NCI-H524 (cell line): ENCODE data around the gene CD83.
A peak's percentile ranks its signal among the peaks of the same experiment; 100 is the strongest.
"Not testable (repeated sequence)": the region's sequence is repeated elsewhere in the genome, so short reads cannot be mapped to it uniquely, and the experiment has no call there.

Source experiments
- DNase-seq, 2 experiments: peaks; one replicate each; lab custom pipeline; 2025; lab: John Stamatoyannopoulos, UW

CD83 gene

DNA sequence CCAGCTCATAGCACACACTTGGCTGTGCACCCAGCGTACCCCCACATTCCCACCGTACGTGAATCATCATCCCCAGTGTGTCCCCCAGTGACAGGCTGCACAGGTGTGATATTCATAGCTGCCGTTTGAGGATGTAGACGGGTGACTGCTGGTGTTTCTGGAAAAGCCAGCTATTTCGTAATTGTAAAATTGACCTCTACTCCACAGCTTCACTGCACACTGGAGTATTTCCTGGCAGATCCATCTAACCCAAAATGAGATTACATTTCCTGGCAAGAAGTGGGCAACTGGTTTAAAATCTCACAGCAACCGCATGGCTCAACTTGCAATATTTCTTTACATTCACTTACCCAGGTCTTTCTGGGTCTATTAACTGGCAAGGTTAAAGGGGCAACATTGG, 30.3 kb downstream of the CD83 start:
- DNase-seq = no peak

DNA sequence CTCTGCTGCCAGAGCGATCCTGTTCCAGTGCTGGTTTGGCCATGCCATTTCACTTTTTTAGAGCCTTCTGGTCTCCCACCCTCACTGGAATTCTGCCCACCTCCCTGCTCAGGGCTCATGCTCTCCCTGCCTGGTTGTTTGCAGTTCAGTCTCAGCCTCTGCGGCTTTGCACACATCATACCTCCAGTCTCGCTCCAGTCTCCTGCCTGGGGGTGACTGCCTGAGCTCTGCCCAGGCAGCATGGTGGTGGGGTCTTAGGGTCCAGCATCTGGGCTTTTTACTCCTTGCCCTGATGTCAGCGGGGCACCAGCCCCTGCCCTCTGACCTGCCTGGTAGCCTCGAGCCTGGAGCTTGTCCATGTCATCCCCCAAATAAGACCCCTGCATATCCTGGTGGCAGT, 30.9 kb downstream of the CD83 start:
- DNase-seq = no peak

DNA sequence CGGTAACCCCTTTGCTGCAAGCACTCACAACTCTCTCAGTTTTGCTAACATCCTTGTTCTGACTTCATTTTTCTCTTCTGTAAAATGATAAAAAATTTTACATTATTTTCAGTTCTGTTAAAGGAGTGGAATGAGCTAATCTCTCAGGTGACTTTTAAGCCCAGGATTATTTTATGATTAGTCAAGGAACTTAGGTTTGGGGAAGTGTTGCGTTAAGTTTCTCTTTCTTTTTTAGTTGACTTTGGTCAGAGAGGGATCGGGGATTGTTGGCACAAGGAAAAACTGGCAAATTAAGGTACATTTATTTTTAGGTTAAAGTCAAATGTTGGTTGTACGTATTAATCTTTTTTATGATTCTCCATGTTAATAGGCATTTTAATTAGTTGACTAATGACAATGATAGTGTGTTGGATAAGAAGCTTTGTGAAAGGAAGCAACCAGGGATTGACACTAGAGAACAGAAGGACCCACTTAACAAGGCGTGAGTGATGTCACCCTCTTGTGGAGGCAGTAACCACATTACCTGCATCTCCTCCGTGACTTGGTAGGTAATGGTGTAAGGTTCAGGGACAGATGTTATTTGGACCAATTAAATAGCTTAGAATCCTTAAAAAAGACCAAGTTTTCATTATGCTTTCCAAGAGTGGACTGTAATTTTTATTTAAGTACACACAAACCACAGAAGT, 31.6 kb downstream of the CD83 start:
- DNase-seq = peak; percentile 59 to 77

DNA sequence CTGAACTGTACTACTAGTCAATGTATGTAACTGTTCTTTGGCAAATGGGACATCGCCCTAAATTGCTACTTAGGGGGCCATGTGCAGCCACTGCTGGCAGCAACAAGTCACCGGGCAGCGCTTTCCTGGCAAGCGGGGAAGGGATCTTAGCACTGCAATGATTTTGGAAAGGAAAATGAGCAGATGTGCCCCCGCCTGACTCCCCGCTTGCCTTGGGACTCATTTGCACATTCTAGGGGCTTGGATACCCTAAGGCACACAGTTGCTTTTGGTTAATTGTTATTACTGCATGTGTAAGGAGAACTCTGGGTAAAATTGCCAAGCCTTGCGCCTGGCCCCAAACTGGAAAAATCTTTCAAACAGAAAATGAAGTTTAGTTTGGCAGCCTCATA, 32.2 kb downstream of the CD83 start:
- DNase-seq = peak in 1 of 2 experiments; percentile 56

DNA sequence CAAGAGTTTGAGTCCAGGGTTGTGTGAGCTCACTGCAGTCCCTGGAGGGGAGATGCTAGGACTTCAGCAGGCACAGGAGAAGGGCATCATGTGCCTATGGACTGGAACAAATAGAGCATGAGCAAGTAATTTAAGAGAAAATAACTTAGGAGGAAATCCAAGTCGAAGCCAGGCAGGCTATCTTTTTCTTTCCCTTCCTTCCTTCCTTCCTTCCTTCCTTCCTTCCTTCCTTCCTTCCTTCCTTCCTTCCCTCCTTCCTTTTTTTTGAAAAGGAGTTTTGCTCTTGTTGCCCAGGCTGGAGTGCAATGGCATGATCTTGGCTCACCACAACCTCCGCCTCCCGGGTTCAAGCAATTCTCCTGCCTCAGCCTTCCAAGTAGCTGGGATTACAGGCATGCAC, 33.7 kb downstream of the CD83 start:
- DNase-seq = not testable (repeated sequence)

DNA sequence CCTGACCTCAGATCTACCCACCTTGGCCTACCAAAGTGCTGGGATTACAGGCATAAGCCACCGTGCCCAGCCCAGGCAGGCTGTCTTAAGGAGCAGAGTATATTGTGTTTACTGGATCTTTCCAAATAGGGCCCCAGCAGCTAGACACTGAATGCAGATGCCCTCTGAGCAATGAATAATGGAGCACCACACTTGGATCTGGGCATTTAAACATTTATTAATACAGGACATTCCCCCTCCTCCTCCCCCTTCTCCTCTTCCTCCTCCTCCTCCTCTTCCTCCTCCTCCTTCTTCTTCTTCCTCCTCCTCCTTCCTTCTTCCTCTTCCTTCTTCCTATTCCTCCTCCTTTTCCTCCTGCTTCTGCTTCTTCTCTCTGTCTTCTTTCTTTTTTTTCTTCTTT, 34.2 kb downstream of the CD83 start:
- DNase-seq = no peak

DNA sequence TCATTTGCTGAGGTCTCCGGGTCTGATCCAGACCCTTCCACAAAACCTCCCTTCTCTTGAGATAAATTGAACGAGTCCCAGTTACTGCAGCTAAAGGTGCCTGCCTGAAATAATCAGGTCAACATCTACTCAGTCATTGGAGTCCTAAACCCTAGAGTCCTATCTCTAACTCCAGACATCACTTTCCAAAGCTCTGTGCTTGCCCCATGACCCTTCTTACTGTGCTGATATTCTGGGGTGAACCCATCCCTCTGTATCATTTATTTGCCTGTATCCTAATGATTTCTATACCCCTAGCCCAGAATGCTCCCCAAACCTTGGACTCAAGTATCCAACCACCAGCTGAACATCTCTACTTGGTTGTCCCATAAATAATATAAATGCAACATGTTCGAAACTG, 35.7 kb downstream of the CD83 start:
- DNase-seq = no peak

DNA sequence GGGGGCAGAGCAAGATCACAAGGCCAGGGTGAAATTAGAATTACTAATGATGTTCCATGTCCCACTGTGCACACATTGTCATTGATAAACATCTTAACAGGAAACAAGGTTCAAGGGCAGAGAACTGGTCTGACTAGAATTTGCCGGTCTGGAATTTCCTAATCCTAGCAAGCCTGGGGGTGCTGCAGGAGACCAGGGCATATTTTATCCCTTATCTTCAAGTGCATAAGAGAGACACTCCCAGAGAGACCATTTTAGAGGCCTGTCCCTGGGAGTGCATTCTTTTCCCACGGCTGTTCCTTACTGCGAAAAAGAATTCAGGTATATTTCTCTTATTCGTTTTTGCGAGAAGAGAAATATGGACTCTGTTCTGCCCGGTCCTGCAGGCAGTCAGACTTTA, 41.5 kb downstream of the CD83 start:
- no peak for DNase-seq

DNA sequence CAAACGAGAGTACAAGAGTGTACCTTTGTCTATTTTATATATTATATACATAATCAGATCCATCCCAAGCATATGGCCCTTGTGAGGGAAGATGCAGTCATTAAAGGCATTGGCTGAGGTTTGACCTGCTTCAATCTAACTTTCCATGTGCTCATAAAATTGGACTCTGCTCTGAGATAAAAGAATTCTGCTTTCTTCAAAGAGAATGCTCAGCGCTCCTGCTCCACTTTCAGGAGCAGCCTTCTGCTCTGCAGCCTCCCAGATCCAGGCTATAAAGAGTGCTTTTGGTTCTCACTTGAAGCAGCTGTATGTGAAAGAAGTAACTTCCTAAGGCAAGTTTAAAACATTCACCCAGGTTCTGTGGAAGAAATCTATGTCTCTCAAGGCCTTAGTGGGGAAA, 45.3 kb downstream of the CD83 start:
- no peak for DNase-seq

DNA sequence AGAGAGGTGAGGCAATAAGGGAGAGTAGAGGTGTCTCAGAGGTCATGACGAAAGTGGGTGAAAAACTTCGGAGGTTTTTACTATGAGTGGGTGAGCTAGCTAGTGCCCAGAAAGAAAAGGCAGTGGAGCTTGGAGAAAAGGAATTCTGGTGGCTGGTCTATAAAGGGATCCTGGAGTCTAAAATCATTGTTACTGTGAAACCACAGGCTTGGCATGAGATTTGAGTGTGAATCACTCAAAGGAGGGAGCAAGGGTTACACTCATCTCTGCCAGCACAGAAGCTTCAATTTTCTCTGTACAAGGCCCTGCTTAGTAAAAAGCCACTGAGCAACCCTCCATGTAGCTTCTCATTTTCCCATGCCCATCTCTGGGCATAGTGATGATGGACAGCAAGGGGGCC, 47.5 kb downstream of the CD83 start:
- DNase-seq = no peak

DNA sequence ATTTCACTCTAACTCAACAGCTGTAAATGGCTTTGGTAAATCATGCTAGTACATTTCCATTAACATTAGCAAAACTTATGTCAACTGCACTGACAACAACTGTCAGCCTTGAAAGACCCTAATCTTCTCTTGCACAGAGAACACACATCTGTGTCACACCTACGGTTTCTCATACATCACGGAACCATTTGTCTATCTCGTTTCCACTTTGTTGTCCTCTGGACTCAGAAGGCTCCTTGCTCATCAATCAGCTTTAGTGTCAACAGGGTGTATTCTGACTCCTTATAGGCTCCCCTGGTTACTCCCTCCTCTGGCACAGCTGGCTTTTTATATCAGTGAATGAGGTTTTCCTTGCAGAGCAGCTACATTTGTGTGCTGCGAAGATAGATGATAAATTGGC, 49.3 kb downstream of the CD83 start:
- no peak for DNase-seq

DNA sequence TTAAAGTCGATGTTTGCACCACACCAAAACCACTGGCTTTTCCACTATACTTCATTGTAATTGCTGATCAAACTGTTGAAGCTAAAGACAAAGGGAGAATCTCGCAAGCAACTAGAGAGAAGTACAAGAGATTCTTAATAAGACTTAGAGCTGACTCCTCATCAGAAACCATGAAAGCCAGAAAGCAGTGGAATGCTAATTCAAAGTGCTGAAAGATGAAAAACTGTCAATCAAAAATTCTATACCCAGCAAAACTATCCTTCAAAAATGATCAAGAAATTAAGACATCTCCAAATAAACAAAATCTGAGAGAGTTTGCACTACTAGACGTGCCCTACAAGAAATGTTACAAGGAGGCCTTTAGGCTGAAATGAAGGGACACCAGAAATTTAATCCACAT, 52.6 kb downstream of the CD83 start:
- DNase-seq = no peak

DNA sequence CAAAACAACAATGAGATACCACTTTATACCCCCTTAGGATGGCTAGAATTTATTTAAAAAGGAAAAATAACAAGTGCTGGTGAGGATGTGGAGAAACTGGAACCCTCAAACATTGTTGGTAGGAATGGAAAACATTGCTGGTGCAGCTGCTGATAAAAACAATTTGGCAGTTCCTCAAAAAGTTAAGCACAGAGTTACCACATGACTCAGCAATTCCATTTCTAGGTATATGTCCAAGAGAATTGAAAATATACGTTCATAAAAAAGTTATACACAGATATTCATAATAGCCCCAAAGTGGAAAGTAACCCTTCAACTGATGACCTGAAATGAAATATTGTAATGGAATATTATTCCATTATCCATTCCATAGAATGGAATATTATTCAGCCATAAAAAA, 55.0 kb downstream of the CD83 start:
- DNase-seq = no peak

DNA sequence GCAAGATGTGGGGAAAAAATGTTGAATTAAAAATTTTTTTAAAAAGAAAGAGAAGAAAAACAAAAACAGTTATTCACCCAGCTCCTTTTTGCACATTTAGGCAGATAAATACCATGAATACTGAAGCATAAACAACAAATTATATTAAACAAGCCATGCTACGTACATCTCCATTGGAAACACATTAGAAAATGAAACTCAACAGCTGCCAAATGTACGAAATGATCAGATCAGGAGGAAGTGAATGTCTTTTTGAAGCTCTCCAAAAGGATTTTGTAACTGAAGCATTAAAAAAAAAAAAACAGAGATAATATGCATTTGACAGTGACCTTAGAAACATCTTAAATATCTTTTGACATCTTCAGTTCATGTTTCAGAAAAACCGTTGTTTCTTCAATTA, 56.7 kb downstream of the CD83 start:
- DNase-seq = no peak

DNA sequence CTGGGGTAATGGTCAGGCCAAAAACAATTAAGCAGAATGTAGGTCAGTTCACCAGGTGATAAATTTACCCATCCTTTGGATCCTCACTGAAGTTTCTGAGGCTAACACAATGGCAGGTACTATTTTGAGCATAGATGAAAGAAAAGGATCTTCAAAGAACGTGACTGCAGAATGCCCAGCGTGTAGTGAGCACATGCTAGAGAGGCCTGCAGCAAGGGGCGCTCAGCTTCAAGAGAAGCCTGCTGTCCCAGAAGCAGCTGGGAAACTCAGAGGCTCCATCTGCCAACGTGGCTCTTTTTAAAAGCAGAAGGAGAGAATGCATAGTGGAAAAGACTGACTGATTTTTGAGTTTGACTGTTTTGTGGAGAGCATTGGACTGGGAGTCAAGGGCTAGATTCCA, 57.4 kb downstream of the CD83 start:
- peak in 1 of 2 experiments; percentile 57 for DNase-seq

DNA sequence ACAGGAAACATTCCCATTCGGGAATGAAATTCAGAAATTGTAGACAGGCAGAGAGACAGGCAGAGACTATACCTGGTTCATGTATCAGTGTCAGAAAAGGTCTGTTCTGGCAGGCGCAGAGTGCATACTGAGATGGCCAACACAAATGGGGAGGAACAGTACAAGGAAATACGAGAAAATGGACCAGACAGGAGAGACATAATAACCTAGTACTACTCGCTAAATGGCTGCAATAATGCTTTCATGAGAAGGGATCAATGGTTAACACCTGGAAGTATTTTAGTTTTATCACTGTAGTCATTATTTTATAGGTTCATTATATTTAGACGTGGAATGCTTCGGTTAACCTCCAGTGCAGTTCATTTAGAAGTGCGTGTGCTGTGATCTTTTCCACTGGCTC, 58.9 kb downstream of the CD83 start:
- DNase-seq = no peak

DNA sequence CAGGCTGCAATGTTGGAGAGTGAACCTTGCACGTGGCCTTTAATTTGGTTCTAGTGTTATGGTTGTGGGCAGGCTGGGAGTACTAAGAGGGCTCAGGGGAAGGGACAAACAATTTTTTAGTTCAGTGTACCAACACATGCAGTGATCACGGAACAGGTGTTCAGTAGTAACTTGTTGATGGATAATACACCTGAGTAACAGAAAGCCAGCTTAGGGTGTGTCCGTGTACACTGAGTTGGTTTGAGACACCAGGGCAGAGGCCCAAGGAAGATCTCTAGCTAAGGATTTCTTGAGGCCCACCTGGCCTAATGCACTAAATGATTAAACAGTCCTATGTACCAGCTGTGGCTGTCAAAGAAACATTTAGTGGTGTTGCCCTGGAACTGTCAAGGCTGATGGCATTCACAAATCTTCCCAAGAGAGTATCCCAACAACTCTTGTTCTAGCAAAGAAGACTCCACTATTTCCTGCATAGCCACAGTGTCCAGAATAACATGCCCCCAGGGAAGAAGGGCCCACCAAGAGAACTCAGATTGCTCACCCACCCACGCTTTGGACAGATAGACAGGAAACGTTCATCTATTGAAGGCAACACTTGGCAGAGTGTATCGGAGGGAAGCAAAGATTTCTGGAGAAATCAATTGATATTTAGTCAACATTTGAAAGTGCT, 60.0 kb downstream of the CD83 start:
- DNase-seq = no peak

DNA sequence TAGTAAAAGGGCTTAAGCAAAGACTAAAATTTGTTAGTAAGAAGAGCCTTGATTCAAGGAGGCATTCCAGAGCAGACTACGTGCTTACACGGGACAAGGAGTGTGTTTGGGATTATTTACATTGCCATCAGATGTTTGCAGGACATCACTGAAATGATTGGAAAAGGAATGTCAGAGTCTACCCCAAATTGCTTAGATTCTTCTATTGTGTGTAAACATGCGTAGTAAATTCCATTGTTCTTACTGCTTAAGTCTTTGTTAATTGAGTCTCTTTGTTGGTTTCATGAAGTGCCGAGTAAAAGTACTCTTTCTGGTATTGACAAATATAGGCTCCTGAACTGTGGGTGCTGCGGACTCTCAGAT, 60.5 kb downstream of the CD83 start:
- DNase-seq = no peak

DNA sequence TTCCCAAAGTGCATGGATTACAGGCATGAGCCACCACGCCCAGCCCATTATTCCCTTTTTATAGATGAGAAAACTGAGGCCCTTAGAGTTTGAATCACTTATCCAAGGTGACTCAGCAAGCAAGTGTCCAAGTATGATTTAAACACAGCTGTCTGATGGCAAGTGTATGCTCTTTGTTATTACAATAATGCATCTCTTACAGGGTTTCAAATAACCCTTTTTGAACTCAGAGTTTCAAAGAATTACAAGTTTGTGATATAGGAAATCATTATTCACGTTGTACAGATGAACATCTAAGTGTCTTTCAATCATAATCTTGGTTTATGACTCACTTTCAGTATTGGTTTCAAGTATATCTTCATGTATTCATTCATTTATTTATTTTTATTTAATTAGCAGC, 63.0 kb downstream of the CD83 start:
- DNase-seq = no peak

DNA sequence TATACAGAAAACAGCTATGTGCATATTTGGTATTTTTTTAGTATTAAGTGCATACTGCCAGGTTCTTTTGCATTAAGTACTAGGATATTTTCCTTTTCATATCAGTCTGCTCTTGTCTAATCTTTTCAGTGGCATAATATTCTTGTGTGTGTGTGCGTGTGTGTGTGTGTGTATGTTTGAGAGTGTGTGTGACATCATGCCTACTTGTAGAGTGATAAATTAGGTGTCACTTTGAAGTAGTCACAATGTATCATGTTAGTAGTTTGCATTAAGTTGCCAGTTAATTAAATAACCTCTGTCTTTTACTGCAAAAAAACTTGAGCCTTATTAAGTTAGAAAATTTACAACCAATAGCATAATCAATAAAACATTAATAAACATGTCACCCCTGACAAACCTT, 65.3 kb downstream of the CD83 start:
- DNase-seq = no peak
